CMK (cell line): ENCODE measurements around the gene ABL1.

Source experiments
- DNase-seq: peaks from one replicate; pipeline ENCODE4 v3.0.0-alpha.2; 2010; ENCODE audit warnings: low read depth

The ABL1 gene

GRCh38 chr9:130890870-130891687, 56.0 kb downstream of the ABL1 start:
- no peak for DNase-seq

GRCh38 chr9:130891688-130892476, 56.8 kb downstream of the ABL1 start:
- DNase-seq = no peak

DNA sequence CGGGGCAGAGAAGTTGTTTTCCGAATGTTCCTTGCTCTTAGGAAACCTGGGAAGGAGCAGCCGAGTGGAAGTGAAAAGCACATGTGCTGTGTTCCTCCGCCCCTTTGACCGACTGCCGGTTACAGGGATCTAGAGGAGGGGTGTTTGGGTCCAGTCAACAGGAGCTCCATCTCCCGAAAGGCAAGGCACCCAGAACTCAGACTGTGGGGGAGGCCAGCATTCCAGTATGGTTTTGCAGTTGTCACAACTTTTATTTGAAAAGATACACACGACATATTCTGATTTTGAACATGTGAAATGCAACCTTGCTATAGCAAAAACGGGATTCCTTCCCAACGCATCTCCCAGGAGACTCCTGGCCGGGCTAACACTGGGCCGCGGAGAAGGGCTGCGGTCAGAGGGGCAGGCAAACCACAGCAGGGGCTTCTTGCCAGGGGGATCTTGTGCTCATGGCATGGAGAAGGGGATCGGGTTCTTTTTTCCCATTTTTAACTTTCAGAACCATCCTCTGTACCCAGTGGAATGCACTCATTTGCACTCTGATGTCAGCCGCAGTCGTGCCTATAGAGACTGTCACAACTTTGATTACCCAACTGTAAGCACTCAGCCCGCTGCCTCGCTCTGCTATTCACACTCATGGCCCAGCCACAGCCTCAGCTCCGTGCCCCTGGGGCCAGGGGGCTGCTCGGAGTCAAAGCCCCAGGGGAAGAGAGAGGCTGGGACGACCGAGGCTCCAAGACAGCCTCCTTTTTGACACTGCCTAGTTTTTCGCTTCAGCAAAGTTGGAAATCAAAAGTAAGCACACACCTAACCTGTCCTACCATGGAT, 57.6 kb downstream of the ABL1 start:
- DNase-seq = no peak

GRCh38 chr9:130893341-130894101, 58.5 kb downstream of the ABL1 start:
- peak; percentile 27 for DNase-seq

- no peak for DNase-seq
Measured at GRCh38 chr9:130894546-130894945, 59.5 kb downstream of the ABL1 start.

- no peak for DNase-seq
Measured at GRCh38 chr9:130895038-130895437, 60.0 kb downstream of the ABL1 start.

GRCh38 chr9:130895481-130896232, 60.6 kb downstream of the ABL1 start:
- no peak for DNase-seq

GRCh38 chr9:130896233-130897014, 61.4 kb downstream of the ABL1 start, which contains the start of gene QRFP:
TSS of gene QRFP (minus strand) at chr9:130896812. CDS start at chr9:130893838, 2,974 bp downstream.
- no peak for DNase-seq

- no peak for DNase-seq
Measured at GRCh38 chr9:130897105-130897751, 62.2 kb downstream of the ABL1 start.

DNA sequence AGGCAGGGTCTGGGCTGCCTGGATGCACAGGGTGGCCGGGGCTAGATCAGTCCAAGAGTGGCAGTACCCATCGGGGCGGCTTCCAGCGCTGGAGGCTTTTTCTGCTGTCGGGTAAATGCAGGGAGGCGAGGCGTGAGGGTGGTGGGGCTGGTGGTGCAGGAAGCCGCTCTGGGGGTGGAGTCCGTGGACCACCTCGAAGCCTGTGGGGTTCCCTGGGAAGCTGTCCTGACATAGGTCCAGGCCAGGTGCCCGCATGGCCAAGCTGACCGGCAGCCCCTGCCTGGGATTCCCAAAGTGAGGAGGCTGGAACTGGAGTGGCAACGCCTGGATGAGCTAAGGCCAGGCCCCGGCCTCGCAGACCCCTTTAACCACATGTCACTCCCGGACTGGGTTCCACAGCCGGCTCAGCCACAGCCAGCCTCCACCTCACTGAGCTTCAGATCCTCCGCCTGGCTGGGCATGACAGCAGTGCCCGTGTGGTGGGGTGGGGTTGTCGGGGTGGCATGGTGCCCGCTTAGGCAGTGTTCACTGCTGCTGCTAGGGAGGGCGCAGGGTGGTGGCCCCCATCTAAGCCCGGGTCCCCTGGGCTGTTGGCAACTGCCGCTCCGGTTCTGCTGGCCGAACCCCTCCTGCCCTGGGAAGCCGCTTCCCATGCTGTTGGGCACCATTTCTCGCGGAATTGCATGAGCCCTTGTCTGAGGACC, 62.9 kb downstream of the ABL1 start:
- no peak for DNase-seq

DNA sequence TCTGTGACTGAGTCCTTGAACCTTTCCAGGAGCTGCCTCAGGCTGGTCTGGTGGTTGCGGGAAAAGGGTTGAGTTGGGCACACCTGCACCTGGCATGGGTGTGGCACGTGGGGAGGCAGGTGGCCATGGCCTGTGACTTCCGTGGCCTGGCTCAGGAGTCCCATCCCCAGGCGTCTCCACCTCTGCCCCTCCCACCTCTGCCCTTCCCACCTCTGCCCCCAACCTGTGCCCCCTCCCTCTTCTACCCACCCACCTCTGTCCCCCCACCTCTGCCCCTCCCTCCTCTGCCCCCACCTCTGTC, 63.4 kb downstream of the ABL1 start:
- DNase-seq = no peak

DNA sequence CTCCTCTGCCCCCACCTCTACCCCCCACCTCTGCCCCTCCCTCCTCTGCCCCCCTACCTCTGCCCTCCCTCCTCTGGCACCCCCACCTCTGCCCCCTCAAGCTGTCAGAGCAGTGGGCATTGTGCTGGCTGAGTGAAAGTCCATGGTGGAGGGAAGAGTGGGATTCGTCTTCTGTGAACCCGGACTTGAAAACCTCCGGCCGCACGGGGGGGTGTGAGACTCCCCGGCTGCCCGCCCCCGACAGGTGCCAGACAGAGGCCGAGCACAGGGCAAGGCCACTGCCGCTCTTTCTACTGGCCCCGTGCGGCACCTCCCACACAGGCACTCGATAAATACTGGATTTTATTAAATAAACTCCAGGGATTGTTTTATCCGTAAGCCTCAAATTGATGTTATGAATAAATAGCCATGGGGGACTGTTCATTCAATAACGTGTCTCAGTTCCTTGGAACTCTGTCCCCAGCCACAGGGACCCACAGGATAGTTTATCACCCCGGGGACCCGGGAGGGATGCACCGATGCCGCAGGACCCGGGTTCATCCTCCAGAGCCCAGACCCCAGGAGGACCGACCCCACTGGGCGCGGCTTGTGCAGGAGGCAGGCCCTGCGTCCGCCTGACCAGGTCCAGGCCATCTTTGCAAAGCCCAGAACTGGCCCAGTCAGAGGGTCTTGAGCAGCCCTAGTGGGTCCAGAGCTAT, 64.1 kb downstream of the ABL1 start:
- DNase-seq = no peak

- no peak for DNase-seq
Measured at GRCh38 chr9:130900701-130901497, 65.8 kb downstream of the ABL1 start.

DNA sequence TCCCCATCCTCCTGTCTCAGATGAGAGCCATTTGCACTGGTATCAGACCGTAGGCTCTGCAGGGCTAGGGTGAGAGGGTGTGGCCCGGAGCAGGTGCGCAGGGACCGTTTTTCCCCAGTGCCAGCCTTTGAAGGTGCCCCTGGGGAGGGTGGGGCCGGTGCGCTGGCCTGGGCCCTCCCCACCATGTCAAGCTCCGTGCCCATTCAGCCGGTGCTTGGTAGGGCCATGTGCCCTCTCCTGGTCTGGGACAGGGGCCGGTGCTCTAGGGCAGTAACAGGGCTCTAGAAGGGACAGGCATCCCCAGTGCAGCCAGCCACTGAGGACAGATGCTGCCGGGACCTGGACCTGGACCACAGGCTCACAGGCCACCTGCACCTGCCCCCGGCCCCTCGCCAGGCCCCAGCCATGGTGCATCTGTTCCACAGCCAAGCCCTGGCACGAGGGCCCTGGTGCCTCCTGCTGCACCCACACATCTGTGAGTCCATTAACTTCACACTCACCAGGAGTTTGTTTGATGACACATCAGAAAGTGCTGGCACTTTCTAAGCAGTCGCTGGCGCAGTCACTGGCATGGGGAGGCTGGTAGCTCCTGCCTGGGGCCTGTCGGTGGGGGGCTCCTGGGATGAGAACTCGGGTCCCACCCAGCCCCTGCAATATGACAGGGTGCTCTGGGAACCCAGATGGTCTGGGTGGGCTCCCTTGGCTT, 66.6 kb downstream of the ABL1 start:
- no peak for DNase-seq

- DNase-seq = no peak
Measured at GRCh38 chr9:130902204-130903185, 67.4 kb downstream of the ABL1 start.
